GM18519 (cell line): ENCODE measurements around the gene GCNT2.
"Not testable (repeated sequence)": the region's sequence is repeated elsewhere in the genome, so short reads cannot be mapped to it uniquely, and the experiment has no call there.

Experiments
- ATAC-seq: cut with Tn5 transposase; IDR thresholded peaks from one replicate; pipeline ENCODE4 v1.9.1; 2021; ENCODE audit warnings: mild to moderate bottlenecking, moderate library complexity; ENCODE audit not compliant: unreplicated experiment, low FRiP score

Gene GCNT2

DNA sequence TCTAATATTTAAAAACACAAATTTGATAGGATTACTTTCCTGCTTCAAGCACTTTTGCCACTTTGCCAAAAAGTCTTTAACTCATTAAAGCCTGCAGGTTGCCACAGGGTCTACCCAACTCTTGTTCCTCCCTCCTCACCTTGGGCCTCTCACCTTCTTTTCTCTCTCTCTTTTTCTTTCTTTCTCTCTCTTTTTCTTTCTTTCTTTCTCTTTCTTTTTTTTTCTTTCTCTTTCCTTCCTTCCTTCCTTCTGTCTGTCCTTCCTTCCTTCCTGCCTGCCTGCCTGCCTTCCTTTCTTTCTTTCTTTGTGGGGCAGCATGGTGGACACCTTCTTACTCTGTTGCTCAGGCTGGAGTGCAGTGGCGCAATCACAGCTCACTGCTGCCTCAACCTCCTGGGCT, 123.1 kb downstream of the GCNT2 start:
- ATAC-seq = no peak

DNA sequence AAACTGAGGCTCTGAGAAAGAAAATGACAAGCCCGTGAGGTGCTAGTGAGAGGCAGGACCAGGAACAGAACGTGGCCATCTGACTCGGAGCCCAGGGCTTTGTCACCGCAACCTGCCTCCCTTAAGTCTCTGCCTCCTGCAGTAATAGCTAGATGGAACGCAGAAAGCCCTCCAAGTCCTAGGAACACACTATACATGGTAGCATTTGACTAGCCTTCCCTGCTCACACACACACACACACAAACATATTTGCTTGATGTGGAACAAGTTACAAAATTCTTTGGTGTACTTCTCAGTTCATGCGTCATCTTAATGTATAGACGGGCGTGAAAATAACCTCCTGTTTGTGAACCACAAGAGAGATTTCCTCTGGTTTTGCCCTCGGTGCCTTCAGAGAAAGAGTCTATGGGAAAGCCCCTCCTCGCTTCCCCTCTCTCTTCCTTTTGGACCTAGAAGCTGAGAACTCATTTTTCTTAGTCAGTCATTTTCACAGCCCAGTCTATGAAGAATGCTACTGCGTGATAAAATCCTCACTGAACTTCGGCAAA, 134.4 kb downstream of the GCNT2 start:
- ATAC-seq = no peak

- ATAC-seq = no peak
These were observed 138.0 kb downstream of the GCNT2 start for GRCh38 chr6:10658910-10659698.

DNA sequence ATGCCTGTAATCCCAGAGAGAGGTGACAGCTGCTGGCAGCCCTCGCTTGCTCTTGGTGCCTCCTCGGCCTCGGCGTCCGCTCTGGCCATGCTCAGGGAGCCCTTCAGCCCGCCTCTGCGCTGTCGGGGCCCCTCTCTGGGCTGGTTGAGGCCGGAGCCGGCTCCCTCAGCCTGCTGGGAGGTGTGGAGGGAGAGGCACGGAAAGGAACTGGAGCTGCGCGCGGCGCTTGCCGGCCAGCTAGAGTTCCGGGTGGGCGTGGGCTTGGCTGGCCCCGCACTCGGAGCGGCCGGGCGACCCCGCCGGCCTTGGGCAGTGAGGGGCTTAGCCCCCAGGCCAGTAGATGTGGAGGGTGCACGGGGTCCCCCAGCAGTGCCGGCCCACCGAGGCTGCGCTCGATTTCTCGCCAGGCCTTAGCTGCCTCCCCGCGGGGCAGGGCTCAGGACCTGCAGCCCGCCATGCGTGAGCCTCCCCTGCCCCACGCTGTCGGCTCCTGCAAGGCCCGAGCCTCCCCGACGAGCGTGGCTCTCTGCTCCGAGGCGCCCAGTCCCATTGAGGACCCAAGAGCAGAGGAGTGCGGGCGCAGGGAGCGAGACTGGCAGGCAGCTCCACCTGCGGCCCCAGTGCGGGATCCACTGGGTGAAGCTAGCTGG, 138.7 kb downstream of the GCNT2 start:
- no peak for ATAC-seq

DNA sequence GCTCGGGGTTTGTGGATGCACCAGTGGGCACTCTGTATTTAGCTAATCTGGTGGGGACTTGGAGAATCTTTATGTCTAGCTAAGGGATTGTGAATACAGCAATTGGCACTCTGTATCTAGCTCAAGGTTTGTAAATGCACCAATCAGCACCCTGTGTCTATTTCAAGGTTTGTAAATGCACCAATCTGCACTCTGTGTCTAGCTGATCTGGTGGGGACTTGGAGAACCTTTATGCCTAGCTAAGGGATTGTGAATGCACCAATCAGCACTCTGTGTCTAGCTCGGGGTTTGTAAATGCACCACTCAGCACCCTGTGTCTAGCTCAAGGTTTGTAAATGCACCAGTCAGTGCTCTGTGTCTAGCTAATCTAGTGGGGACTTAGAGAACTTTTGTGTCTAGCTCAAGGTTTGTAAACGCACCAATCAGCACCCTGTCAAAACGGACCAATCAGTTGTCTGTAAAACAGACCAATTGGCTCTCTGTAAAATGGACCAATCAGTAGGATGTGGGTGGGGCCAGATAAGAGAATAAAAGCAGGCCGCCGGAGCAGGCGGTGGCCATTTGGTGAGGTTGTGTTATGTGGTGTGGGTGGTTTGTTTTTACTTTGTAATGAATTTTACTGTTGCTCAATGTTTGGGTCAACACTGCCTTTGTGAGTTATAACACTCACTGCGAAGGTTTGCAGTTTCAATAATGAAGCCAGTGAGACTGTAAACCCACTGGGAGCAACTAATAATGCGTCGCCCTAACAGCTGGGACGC, 139.5 kb downstream of the GCNT2 start:
- ATAC-seq = not testable (repeated sequence)

DNA sequence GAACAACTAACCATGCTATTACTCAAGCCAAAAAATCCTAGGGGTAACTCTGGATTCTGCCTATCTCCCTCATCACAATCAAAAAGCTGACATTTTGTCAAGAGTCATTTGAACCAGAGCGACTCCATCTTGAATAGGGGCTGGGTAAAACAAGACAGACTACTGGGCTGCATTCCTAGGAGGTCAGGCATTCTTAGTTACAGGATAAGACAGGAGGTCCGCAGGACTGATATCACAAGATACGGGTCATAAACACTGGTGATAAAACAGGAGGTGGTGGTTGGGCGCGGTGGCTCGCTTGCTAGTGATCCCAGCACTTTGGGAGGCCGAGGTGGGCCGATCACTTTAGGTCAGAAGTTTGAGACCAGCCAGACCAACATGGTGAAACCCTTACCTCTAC, 141.1 kb downstream of the GCNT2 start:
- no peak for ATAC-seq

- ATAC-seq = no peak
These were observed 141.6 kb downstream of the GCNT2 start for GRCh38 chr6:10662742-10663141.

DNA sequence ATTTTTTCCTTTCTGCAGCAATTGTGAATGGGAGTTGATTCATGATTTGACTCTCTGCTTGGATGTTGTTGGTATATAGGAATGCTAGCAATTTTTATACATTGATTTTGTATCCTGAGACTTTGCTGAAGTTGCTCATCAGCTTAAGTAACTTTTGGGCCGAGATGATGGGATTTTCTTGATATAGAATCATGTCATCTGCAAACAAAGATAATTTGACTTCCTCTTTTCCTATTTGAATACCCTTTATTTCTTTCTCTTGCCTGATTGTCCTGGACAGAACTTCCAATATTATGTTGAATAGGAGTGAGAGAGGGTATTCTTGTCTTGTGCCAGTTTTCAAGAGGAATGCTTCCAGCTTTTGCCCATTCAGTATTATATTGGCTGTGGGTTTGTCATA, 144.4 kb downstream of the GCNT2 start:
- ATAC-seq = not testable (repeated sequence)

- no peak for ATAC-seq
These were observed 147.2 kb downstream of the GCNT2 start for GRCh38 chr6:10668126-10668917.

GRCh38 chr6:10676403-10676802, 155.3 kb downstream of the GCNT2 start:
- ATAC-seq = no peak

DNA sequence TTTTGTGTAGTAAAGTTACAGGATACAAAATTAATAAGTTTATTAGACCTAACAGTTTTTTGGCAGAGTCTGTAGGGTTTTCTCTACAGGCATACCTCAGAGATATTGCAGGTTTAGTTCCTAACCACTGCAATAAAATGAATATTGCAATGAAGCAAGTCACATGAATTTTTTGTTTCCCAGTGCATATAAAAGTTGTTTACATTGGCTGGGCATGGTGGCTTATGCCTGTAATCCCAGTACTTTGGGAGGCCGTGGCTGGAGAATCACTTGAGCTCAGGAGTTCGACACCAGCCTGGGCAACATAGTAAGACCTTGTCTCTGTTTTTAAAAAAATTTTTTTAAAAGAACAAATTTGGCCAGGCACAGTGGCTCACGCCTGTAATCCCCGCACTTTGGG, 157.3 kb downstream of the GCNT2 start:
- no peak for ATAC-seq
